KOPT-K1 (cell line): ENCODE data around the gene SLCO3A1.

Source experiments
- H3K27ac ChIP-seq: fragments of 200-600 bp; sonication (generic); 2 replicates; pipeline ENCODE4 v1.5.1; 2016; ENCODE audit warnings: antibody characterized with exemption, mild to moderate bottlenecking, low read depth, low read length; ENCODE audit not compliant: poor library complexity, severe bottlenecking
- H3K36me3 ChIP-seq: fragments of 200-600 bp; sonication (generic); 2 replicates; pipeline ENCODE4 v1.5.1; 2017; ENCODE audit warnings: antibody characterized with exemption, mild to moderate bottlenecking, low read length, moderate library complexity; ENCODE audit not compliant: insufficient read depth
- H3K9me3 ChIP-seq: fragments of 200-600 bp; sonication (generic); 2 replicates; pipeline ENCODE4 v1.5.1; 2017; ENCODE audit warnings: antibody characterized with exemption, low read length, mild to moderate bottlenecking; ENCODE audit not compliant: insufficient read depth, poor library complexity, severe bottlenecking

SLCO3A1 gene

GRCh38 chr15:91885054-91885453, 31.5 kb downstream of the SLCO3A1 start:
- no peaks in the 10 kb centered on the region for H3K9me3 ChIP-seq
- H3K27ac ChIP-seq = no peak overlapping the region
- no peaks in the 10 kb centered on the region for H3K36me3 ChIP-seq

DNA sequence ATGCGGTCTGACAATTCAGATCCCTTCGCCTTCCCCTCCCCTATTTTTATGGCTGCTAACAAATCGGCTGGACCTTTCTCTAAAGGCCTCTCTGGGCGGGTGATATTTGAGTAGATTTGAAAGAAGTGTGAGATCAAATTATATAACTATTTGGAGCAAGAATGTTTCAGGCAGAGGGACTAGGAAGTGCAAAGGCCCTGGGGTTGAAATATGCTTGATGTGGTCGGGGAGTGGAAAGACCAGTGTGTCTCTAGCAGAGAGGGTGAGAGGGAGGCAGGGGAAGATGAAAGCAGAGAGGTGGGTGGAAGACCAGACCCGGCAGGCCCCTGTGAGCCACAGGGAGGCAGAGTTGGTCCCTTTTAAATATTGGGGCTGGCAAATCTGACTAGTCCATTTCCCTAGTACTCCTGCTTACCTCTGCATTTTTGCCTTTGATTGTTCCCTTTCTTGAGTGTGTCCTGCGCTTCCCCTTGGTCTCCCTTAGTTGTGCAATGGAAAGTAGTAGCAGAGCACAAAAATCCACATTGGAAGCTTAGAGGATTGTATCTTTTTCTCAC, 32.3 kb downstream of the SLCO3A1 start:
- Histone ChIP-seq H3K36me3 (no peaks in the 10 kb centered on the region), H3K27ac (no peak overlapping the region), H3K9me3 (no peaks in the 10 kb centered on the region)

DNA sequence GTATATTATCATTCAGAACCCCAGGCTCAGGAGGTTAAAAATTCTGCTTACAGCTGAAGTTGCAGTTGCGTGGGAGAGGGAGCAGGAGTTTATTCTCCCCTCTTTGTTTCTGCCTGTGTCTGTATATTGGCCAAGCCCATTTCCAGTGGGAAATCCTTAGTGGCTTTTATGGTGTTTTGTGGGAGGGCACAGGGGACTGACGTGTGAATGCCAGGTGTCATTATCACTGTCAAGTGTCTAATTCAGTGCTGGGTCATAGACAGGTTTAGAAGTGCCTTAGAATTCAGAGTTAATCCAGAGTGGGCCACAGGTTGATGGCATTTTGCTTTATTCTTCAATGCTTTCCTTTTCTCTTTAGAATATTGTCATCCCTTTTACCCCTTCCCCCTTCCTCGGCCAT, 33.4 kb downstream of the SLCO3A1 start:
- no peaks in the 10 kb centered on the region for H3K36me3 ChIP-seq
- H3K27ac ChIP-seq = no peak overlapping the region
- H3K9me3 ChIP-seq = no peaks in the 10 kb centered on the region

DNA sequence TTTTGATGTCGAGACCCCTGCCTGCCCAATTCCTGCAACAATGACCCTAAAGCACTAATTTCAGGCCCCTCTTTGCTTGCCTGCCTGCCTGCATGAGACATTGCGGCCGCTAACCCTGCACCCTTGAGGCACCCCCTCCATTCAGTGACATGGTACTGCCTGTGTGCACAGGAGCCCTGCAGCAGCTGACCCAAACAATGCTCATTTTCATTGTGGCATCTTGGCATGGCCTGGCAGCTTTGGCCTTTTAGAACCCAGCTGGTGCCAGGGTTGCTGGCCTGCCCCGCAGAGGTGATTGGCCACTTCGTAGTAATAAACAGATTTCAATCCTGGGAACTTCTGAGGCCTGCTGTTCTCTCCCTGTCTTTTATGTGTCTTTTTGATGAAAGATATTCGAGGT, 33.8 kb downstream of the SLCO3A1 start:
- Histone ChIP-seq H3K27ac (no peak overlapping the region), H3K36me3 (no peaks in the 10 kb centered on the region), H3K9me3 (no peaks in the 10 kb centered on the region)

- Histone ChIP-seq H3K9me3 (no peaks in the 10 kb centered on the region), H3K36me3 (no peaks in the 10 kb centered on the region), H3K27ac (no peak overlapping the region)
Measured at GRCh38 chr15:91887921-91888373, 34.4 kb downstream of the SLCO3A1 start.

DNA sequence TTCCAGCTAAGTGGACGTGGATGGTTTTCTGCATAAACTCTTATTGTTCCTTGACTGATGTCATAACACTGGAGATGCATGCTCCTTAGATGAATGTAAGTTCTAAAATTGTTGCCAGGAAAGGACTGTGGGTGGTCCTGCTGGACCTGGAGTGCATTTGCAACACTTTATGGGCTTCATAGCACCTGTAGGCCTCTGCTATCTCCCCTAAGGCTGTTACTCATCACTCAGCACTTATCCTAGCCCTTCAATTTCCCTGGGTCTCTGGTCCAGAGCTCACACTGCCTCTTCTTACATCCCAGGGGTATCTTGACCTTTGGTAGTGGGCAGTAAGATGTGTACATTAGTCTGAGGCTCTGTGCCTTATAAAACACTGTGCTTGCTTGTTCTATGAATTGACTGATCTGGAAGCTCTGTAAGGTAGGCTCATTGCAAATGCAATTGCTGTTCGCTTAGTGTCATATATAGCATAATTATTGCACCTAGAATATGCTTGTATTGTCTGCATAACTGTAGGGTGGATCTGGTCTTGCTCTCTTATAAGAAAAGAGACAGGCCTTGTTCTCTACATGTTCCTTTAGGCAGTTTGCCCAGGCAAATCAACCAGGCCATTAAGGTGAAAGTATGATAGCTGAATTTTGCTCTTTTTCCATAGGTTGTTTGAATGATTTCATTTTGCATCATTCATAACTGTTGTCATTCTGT, 35.8 kb downstream of the SLCO3A1 start:
- Histone ChIP-seq H3K36me3 (no peaks in the 10 kb centered on the region), H3K9me3 (no peaks in the 10 kb centered on the region), H3K27ac (no peak overlapping the region)

GRCh38 chr15:91890614-91891013, 37.1 kb downstream of the SLCO3A1 start:
- Histone ChIP-seq H3K27ac (no peak overlapping the region), H3K36me3 (no peaks in the 10 kb centered on the region), H3K9me3 (no peaks in the 10 kb centered on the region)

GRCh38 chr15:91891101-91891500, 37.6 kb downstream of the SLCO3A1 start:
- Histone ChIP-seq H3K9me3 (no peaks in the 10 kb centered on the region), H3K27ac (no peak overlapping the region)

DNA sequence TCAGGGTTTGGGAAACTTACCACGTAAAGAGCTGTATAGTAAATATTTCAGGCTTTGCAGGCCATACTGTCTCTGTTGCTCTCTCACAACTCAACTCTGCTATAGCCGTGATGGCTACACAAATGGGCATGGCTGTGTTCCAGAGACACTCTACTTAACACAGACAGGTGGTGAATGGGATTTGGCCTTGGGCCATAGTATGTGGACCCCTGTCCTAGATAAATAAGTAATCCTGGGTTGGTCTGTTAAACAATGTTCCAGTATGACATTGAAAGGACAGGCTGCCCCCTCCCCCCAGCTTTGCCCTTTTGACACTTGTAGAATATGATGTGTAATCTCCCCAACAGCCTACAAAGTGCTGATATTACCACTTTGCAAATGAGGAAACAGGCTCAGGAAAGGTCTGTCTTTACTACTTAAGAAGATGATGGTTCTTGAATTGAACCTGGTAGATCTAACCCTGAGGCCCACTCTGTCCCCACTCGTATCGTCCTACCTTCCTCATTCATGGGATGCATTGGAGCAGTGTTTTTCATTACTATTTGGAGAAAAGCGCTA, 38.4 kb downstream of the SLCO3A1 start:
- no peak overlapping the region for H3K27ac ChIP-seq
- H3K36me3 ChIP-seq = no peaks in the 10 kb centered on the region
- no peaks in the 10 kb centered on the region for H3K9me3 ChIP-seq

More at GRCh38 chr15:91891101-91891500, 37.6 kb downstream of the SLCO3A1 start:
- no peaks in the 10 kb centered on the region for H3K36me3 ChIP-seq

DNA sequence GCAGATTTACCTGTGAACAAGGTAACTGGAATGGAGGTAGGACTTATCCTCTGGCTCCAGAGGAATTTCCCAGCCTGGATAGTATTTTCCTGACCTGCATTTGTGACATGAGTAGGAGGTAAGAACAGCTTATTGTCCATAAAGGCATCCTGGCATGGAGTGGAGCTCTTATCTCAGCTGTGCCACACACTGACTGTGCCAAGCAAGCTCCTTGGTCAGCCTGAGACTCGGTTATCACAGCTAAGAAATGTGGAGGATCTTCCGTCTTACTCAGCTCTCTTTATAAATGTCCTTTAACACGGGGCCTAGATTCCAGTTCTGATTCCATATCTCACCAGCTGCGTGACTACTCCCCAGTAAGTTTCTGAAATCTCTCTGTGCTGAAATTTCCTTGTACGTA, 38.9 kb downstream of the SLCO3A1 start:
- no peak overlapping the region for H3K27ac ChIP-seq
- H3K36me3 ChIP-seq = no peaks in the 10 kb centered on the region
- H3K9me3 ChIP-seq = no peaks in the 10 kb centered on the region

DNA sequence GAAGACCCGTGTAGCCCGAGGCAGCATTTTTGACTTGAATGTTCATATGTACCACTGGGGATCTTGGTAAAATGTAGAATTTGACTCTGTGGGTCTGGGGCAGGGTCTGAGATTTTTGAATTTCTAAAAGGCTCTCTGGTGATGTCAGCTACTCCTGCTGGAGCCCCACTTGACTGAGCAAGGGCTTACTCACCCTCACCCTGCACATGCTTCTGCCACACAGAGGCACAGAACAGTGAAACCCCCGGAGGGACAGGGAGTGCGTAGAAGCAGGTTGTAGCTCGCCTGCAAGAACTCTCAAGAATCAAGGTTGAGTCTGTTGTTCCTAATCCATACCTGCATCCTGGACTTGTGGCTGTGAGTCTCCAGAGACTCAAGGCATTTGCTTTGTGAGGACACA, 41.1 kb downstream of the SLCO3A1 start:
- Histone ChIP-seq H3K27ac (no peak overlapping the region), H3K9me3 (no peaks in the 10 kb centered on the region), H3K36me3 (no peaks in the 10 kb centered on the region)

DNA sequence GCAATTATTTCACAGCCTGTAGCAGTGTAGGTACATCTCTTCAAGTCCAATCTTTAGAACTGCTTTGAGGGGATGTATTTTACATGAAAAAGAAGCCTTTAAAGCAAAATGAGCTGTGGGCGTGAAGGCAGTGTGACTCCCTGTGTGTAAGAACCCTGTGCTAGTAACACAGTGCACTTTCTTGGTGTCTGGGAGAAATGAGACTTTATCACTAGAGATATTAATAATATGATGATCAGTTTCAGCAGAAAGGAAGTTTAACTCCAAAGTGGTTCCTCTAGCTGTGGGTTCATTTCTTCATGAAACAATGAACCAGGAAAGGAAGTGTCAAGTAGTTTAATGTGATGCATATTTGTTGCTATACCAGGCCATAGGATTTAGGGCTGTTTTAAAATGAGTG, 41.5 kb downstream of the SLCO3A1 start:
- Histone ChIP-seq H3K36me3 (no peaks in the 10 kb centered on the region), H3K9me3 (no peaks in the 10 kb centered on the region), H3K27ac (no peak overlapping the region)

- Histone ChIP-seq H3K9me3 (peaks cover 2% of the 10 kb centered on the region), H3K27ac (no peak overlapping the region), H3K36me3 (no peaks in the 10 kb centered on the region)
Measured at GRCh38 chr15:91896341-91897055, 43.0 kb downstream of the SLCO3A1 start.

- Histone ChIP-seq H3K27ac (no peak overlapping the region), H3K9me3 (peaks cover 14% of the 10 kb centered on the region), H3K36me3 (no peaks in the 10 kb centered on the region)
Measured at GRCh38 chr15:91897585-91898372, 44.3 kb downstream of the SLCO3A1 start.

- Histone ChIP-seq H3K36me3 (no peaks in the 10 kb centered on the region), H3K27ac (no peak overlapping the region)
Measured at GRCh38 chr15:91898843-91899242, 45.3 kb downstream of the SLCO3A1 start.

More at GRCh38 chr15:91898843-91899242, 45.3 kb downstream of the SLCO3A1 start:
- peaks cover 14% of the 10 kb centered on the region for H3K9me3 ChIP-seq
